HCT116 (cell line): ENCODE measurements around the gene PDP2. TPM values are rescaled to one million over a fixed set of nuclear protein-coding genes. Genes with fewer than 3 reads are reported as not detected.

Experiments
- ATAC-seq: fragments of 200-7000 bp; cut with Tn5 transposase; 2 replicates; pipeline ENCODE4 v1.9.1; 2020; ENCODE audit warnings: mild to moderate bottlenecking, moderate library complexity
- BruUV-seq: library from RNA; stranded (reverse); fragments of 400-500 nt; replicated peaks from 2 replicates; lab custom pipeline; 2021; lab: Mats Ljungman, UMichigan
- CTCF ChIA-PET: fragments of 300-600 bp; sonication (Branson Sonifier 250); formaldehyde crosslinking; loops from one replicate; lab custom pipeline; 2021; ENCODE audit warnings: antibody characterized with exemption; lab: Charles Lee
- POLR2A ChIA-PET: fragments of 300-600, 350-600 bp; sonication (Branson Sonifier 250); formaldehyde crosslinking; loops from one replicate; lab custom pipeline; 2021; ENCODE audit warnings: antibody characterized with exemption; lab: Charles Lee
- RAD21 ChIA-PET, 2 experiments: fragments of 300-600 bp; sonication (Branson Sonifier 250); formaldehyde crosslinking; loops; one replicate each; lab custom pipeline; 2023; ENCODE audit warnings: low total read pairs in 2 of 2; ENCODE audit not compliant: uncharacterized antibody in 2 of 2, unreplicated experiment in 2 of 2, low non-redundant PET in 1 of 2; lab: Charles Lee
- DNase-seq: peaks from one replicate; pipeline ENCODE4 v3.0.0-alpha.2; 2010; ENCODE audit warnings: low read depth, low spot score
- H2AFZ ChIP-seq: fragments of 200-600 bp; shearing (Covaris generic), sonication (generic); 2 replicates; pipeline ENCODE4 v1.6.1; 2017; ENCODE audit warnings: low read depth, mixed run types, mixed read lengths, antibody characterized with exemption, low read length; ENCODE audit not compliant: poor library complexity, severe bottlenecking
- H3K27ac ChIP-seq: 2 replicates; pipeline ENCODE4 v1.5.1; 2012; ENCODE audit warnings: low read depth, low read length
- H3K27me3 ChIP-seq: fragments of 200-600 bp; sonication (generic); 2 replicates; pipeline ENCODE4 v1.6.1; 2016; ENCODE audit warnings: mixed run types, low read length, mixed read lengths; ENCODE audit not compliant: insufficient read depth
- H3K36me3 ChIP-seq, 2 experiments: fragments of 200-500 bp in 1 of 2; fragments of 200-600 bp in 1 of 2; sonication (Bioruptor generic) in 1 of 2; sonication (generic) in 1 of 2; 2 replicates each; pipeline versions ENCODE4 v1.5.1 to v1.6.1; 2014 to 2016; ENCODE audit warnings: low read length in 2 of 2, inconsistent platforms in 1 of 2, mixed read lengths in 1 of 2, mixed run types in 1 of 2; ENCODE audit not compliant: insufficient read depth in 2 of 2, control insufficient read depth in 1 of 2
- H3K4me1 ChIP-seq, 2 experiments: fragments of 200-600 bp in 1 of 2; sonication (generic) in 1 of 2; 2 replicates each; pipeline versions ENCODE4 v1.5.1 to v1.6.1; 2012 to 2017; ENCODE audit warnings: low read length in 2 of 2, inconsistent platforms in 1 of 2, mild to moderate bottlenecking in 1 of 2, mixed read lengths in 1 of 2, mixed run types in 1 of 2, moderate library complexity in 1 of 2; ENCODE audit not compliant: insufficient read depth in 2 of 2, control insufficient read depth in 1 of 2
- H3K4me2 ChIP-seq: fragments of 200-600 bp; sonication (generic); 2 replicates; pipeline ENCODE4 v1.6.1; 2017; ENCODE audit warnings: mixed run types, low read length, mixed read lengths
- H3K4me3 ChIP-seq, 2 experiments: fragments of 200-600 bp in 1 of 2; sonication (generic) in 1 of 2; replicated peaks in 1 of 2; 2 replicates each; pipeline ENCODE4 v1.5.1; 2011 to 2016; ENCODE audit warnings: low read length in 2 of 2, control low read depth in 1 of 2, low read depth in 1 of 2, mild to moderate bottlenecking in 1 of 2, mixed read lengths in 1 of 2, mixed run types in 1 of 2
- H3K79me2 ChIP-seq: fragments of 200-600 bp; sonication (generic); 2 replicates; pipeline ENCODE4 v1.6.1; 2017; ENCODE audit warnings: mild to moderate bottlenecking, mixed run types, low read length, moderate library complexity, mixed read lengths; ENCODE audit not compliant: insufficient read depth
- H3K9ac ChIP-seq: fragments of 200-600 bp; sonication (generic); 2 replicates; pipeline ENCODE4 v1.6.1; 2016; ENCODE audit warnings: low read length, mixed read lengths
- H3K9me2 ChIP-seq: fragments of 200-600 bp; sonication (generic), shearing (Covaris generic); 2 replicates; pipeline ENCODE4 v1.6.1; 2017; ENCODE audit warnings: mixed run types, mild to moderate bottlenecking, moderate library complexity; ENCODE audit not compliant: insufficient read depth
- H3K9me3 ChIP-seq, 2 experiments: fragments of 200-500 bp in 1 of 2; fragments of 200-600 bp in 1 of 2; sonication (Bioruptor generic) in 1 of 2; sonication (generic) in 1 of 2; 2 replicates each; pipeline ENCODE4 v1.6.1; 2014 to 2017; ENCODE audit warnings: low read length in 2 of 2, mixed read lengths in 2 of 2, inconsistent platforms in 1 of 2, low read depth in 1 of 2, mild to moderate bottlenecking in 1 of 2, mixed run types in 1 of 2, moderate library complexity in 1 of 2; ENCODE audit not compliant: control insufficient read depth in 1 of 2, insufficient read depth in 1 of 2
- H4K20me1 ChIP-seq: fragments of 200-600 bp; sonication (generic), shearing (Covaris generic); 2 replicates; pipeline ENCODE4 v1.6.1; 2017; ENCODE audit warnings: mixed run types, mild to moderate bottlenecking, moderate library complexity; ENCODE audit not compliant: insufficient read depth
- CBX3 ChIP-seq: IDR thresholded peaks from 2 replicates; pipeline ENCODE4 v1.6.1; 2012; ENCODE audit warnings: low read depth
- EGR1 ChIP-seq: IDR thresholded peaks from 2 replicates; pipeline ENCODE4 v1.6.1; 2012; ENCODE audit warnings: low read depth
- ELF1 ChIP-seq: IDR thresholded peaks from 2 replicates; pipeline ENCODE4 v1.6.1; 2012; ENCODE audit warnings: low read depth, borderline replicate concordance
- EZH2phosphoT487 ChIP-seq: fragments of 200-600 bp; IDR thresholded peaks from 2 replicates; pipeline ENCODE4 v1.6.1; 2018; ENCODE audit warnings: antibody characterized with exemption, borderline replicate concordance
- JUND ChIP-seq: IDR thresholded peaks from 2 replicates; pipeline ENCODE4 v1.6.1; 2012
- MAX ChIP-seq: IDR thresholded peaks from 2 replicates; pipeline ENCODE4 v1.6.1; 2012
- POLR2A ChIP-seq: IDR thresholded peaks from 2 replicates; pipeline ENCODE4 v1.7.0; 2011; ENCODE audit warnings: borderline replicate concordance; ENCODE audit not compliant: insufficient read depth, insufficient read length; ENCODE audit errors: extremely low read depth
- POLR2AphosphoS5 ChIP-seq: IDR thresholded peaks from 2 replicates; pipeline ENCODE4 v1.6.1; 2011; ENCODE audit warnings: mild to moderate bottlenecking, low read depth, low read length, moderate library complexity
- REST ChIP-seq: IDR thresholded peaks from 2 replicates; pipeline ENCODE4 v1.6.1; 2012; ENCODE audit warnings: low read depth
- ZBTB33 ChIP-seq: IDR thresholded peaks from 2 replicates; pipeline ENCODE4 v1.6.1; 2011; ENCODE audit warnings: mild to moderate bottlenecking, low read length, moderate library complexity; ENCODE audit not compliant: insufficient replicate concordance; ENCODE audit errors: extremely low read depth
- intact Hi-C: fragments of 100-400 bp; cut with micrococcal nuclease; formaldehyde crosslinking; loops from 2 replicates; pipeline ENCODE4 v1.10.0; 2022
- total RNA-seq: library from RNA; stranded (reverse); gene quantifications from one replicate; pipeline ENCODE4 v1.2.1, GENCODE V29; 2021; ENCODE audit not compliant: unreplicated experiment
- TF ChIP-seq, protein P1 (sequence below), 3 experiments: fragments of 200-600 bp in 1 of 3; sonication (generic) in 1 of 3; IDR thresholded peaks in 2 of 3; conservative IDR thresholded peaks in 1 of 3; 2 replicates each; pipeline ENCODE4 v1.5.1; 2012 to 2017; ENCODE audit warnings: low read depth in 2 of 3, low read length in 2 of 3, antibody characterized with exemption in 1 of 3, borderline replicate concordance in 1 of 3, control low read depth in 1 of 3, mild to moderate bottlenecking in 1 of 3, mixed read lengths in 1 of 3, mixed run types in 1 of 3, moderate library complexity in 1 of 3; ENCODE audit not compliant: insufficient read depth in 1 of 3
- TF ChIP-seq, protein P2 (sequence below): IDR thresholded peaks from 2 replicates; pipeline ENCODE4 v1.6.1; 2012

PDP2 gene
- total RNA-seq, 1 experiment from 2014 or later = 19.9 TPM

- ATAC-seq = no peak
- Histone ChIP-seq H3K27ac (no peak overlapping the region), H3K79me2 (no peaks in the 10 kb centered on the region), H3K9me2 (no peaks in the 10 kb centered on the region), H3K9ac (no peak overlapping the region), H3K9me3 (no peaks in the 10 kb centered on the region), H3K27me3 (no peaks in the 10 kb centered on the region), H3K36me3 (no peaks in the 10 kb centered on the region), H4K20me1 (no peaks in the 10 kb centered on the region), H3K4me2 (no peak overlapping the region), H2AFZ (no peak overlapping the region), H3K4me3 (no peak overlapping the region), H3K4me1 (peaks cover 0 to 8% of the 10 kb centered on the region in 2 experiments; a peak in 2 of 4 replicates)
- intact Hi-C loops = no loop called here
- no peak for DNase-seq
- BruUV-seq = no TSS peak
- TF ChIP-seq EGR1 (no peak), ELF1 (no peak), POLR2AphosphoS5 (no peak), POLR2A (no peak), ZBTB33 (no peak), CBX3 (no peak), EZH2phosphoT487 (no peak), MAX (no peak), REST (no peak), JUND (no peak)
- TF ChIP-seq, protein P1, sequence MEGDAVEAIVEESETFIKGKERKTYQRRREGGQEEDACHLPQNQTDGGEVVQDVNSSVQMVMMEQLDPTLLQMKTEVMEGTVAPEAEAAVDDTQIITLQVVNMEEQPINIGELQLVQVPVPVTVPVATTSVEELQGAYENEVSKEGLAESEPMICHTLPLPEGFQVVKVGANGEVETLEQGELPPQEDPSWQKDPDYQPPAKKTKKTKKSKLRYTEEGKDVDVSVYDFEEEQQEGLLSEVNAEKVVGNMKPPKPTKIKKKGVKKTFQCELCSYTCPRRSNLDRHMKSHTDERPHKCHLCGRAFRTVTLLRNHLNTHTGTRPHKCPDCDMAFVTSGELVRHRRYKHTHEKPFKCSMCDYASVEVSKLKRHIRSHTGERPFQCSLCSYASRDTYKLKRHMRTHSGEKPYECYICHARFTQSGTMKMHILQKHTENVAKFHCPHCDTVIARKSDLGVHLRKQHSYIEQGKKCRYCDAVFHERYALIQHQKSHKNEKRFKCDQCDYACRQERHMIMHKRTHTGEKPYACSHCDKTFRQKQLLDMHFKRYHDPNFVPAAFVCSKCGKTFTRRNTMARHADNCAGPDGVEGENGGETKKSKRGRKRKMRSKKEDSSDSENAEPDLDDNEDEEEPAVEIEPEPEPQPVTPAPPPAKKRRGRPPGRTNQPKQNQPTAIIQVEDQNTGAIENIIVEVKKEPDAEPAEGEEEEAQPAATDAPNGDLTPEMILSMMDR (IDR thresholded peaks at IDR 0.05 in 2 of 3, conservative IDR thresholded peaks at IDR 0.05 in 1 of 3; ENCODE audit: borderline replicate concordance in 1 of 3, insufficient read depth in 1 of 3, low read depth in 2 of 3, low read length in 2 of 3) = no peak
- TF ChIP-seq, protein P2, sequence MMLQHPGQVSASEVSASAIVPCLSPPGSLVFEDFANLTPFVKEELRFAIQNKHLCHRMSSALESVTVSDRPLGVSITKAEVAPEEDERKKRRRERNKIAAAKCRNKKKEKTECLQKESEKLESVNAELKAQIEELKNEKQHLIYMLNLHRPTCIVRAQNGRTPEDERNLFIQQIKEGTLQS = no peak
- ChIA-PET RAD21 (no interaction called here), POLR2A (no interaction called here), CTCF (interaction anchor here (0.8 kb wide), 1 partner anchor 14 kb away, joined by 3 read pairs; no protein-coding TSS in a partner anchor)
Observed at GRCh38 chr16:66915041-66915440, 34.7 kb downstream of the PDP2 start.
